Upper lobe of left lung (tissue), 4 donors: ENCODE data around the gene NOS1AP.

Experiments used
- POLR2A ChIP-seq, 4 donors: fragments of 450-650 bp; IDR thresholded peaks; one replicate each; pipeline ENCODE4 v1.5.1; 2016 to 2017; ENCODE audit warnings: antibody characterized with exemption in 4 of 4, mild to moderate bottlenecking in 2 of 4
- TF ChIP-seq, protein P1 (sequence below), 6 experiments: fragments of 450-650 bp in 4 of 6; fragments of 200-600 bp in 2 of 6; sonication (generic) in 2 of 6; IDR thresholded peaks; one replicate each; pipeline ENCODE4 v1.5.1; 2016 to 2019; ENCODE audit warnings: antibody characterized with exemption in 6 of 6

- no peak for TF ChIP-seq POLR2A (IDR thresholded peaks at IDR 0.05)
- TF ChIP-seq, protein P1, sequence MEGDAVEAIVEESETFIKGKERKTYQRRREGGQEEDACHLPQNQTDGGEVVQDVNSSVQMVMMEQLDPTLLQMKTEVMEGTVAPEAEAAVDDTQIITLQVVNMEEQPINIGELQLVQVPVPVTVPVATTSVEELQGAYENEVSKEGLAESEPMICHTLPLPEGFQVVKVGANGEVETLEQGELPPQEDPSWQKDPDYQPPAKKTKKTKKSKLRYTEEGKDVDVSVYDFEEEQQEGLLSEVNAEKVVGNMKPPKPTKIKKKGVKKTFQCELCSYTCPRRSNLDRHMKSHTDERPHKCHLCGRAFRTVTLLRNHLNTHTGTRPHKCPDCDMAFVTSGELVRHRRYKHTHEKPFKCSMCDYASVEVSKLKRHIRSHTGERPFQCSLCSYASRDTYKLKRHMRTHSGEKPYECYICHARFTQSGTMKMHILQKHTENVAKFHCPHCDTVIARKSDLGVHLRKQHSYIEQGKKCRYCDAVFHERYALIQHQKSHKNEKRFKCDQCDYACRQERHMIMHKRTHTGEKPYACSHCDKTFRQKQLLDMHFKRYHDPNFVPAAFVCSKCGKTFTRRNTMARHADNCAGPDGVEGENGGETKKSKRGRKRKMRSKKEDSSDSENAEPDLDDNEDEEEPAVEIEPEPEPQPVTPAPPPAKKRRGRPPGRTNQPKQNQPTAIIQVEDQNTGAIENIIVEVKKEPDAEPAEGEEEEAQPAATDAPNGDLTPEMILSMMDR (IDR thresholded peaks at IDR 0.05) = no peak
Measured at GRCh38 chr1:162358928-162359327, 289.4 kb downstream of the NOS1AP start.
